DMS114 treated with DMSO at 0.1 percent for 48 hours (cell line): ENCODE data around the gene SND1.
"Not testable (repeated sequence)": the region's sequence is repeated elsewhere in the genome, so short reads cannot be mapped to it uniquely, and the experiment has no call there.

Experiments used
- DNase-seq: peaks from one replicate; lab custom pipeline; 2025; ENCODE audit not compliant: unreplicated experiment; lab: John Stamatoyannopoulos, UW

Gene SND1

GRCh38 chr7:128105228-128106022 is 453.4 kb downstream of the SND1 start:
- no peak for DNase-seq

- DNase-seq = no peak
These were observed 454.8 kb downstream of the SND1 start for GRCh38 chr7:128106821-128107220.

GRCh38 chr7:128107516-128107915 is 455.5 kb downstream of the SND1 start:
- not testable (repeated sequence) for DNase-seq

GRCh38 chr7:128108129-128108528 is 456.1 kb downstream of the SND1 start:
- no peak for DNase-seq

- DNase-seq = no peak
These were observed 456.8 kb downstream of the SND1 start for GRCh38 chr7:128108641-128109423.

- DNase-seq = not testable (repeated sequence)
These were observed 457.5 kb downstream of the SND1 start for GRCh38 chr7:128109424-128109969.

GRCh38 chr7:128110641-128111364 is 458.8 kb downstream of the SND1 start:
- DNase-seq = no peak

GRCh38 chr7:128112018-128112780 is 460.2 kb downstream of the SND1 start:
- no peak for DNase-seq

- no peak for DNase-seq
These were observed 460.8 kb downstream of the SND1 start for GRCh38 chr7:128112781-128113221.

GRCh38 chr7:128113839-128114238 is 461.8 kb downstream of the SND1 start:
- DNase-seq = no peak

GRCh38 chr7:128114806-128115205 is 462.8 kb downstream of the SND1 start:
- no peak for DNase-seq

- DNase-seq = no peak
These were observed 463.4 kb downstream of the SND1 start for GRCh38 chr7:128115336-128115820.

- DNase-seq = no peak
These were observed 464.1 kb downstream of the SND1 start for GRCh38 chr7:128115821-128116723.

- no peak for DNase-seq
These were observed 464.7 kb downstream of the SND1 start for GRCh38 chr7:128116740-128117139.

- no peak for DNase-seq
These were observed 465.7 kb downstream of the SND1 start for GRCh38 chr7:128117691-128118090.

GRCh38 chr7:128119036-128119435 is 467.0 kb downstream of the SND1 start:
- no peak for DNase-seq

- no peak for DNase-seq
These were observed 468.1 kb downstream of the SND1 start for GRCh38 chr7:128120116-128120515.

GRCh38 chr7:128120976-128121490 is 469.0 kb downstream of the SND1 start:
- DNase-seq = no peak
